Hepatic stellate cell (primary cell): ENCODE data around the gene PISD.
A peak's percentile ranks its signal among the peaks of the same experiment; 100 is the strongest.
"Not testable (repeated sequence)": the region's sequence is repeated elsewhere in the genome, so short reads cannot be mapped to it uniquely, and the experiment has no call there.

Experiments
- DNase-seq: peaks from one replicate; pipeline ENCODE4 v3.0.0; 2011; ENCODE audit warnings: low spot score

Gene PISD

GRCh38 chr22:31607696-31608095 is 54.3 kb downstream of the PISD start:
- no peak for DNase-seq

GRCh38 chr22:31605851-31606585 is 56.0 kb downstream of the PISD start:
- DNase-seq: no peak

- DNase-seq: no peak
Observed at GRCh38 chr22:31604746-31605705, 57.0 kb downstream of the PISD start.

- no peak for DNase-seq
Observed at GRCh38 chr22:31604137-31604705, 57.8 kb downstream of the PISD start.

GRCh38 chr22:31603574-31603973 is 58.4 kb downstream of the PISD start:
- DNase-seq: no peak

- no peak for DNase-seq
Observed at GRCh38 chr22:31603081-31603525, 58.9 kb downstream of the PISD start.

- peak; percentile 94 for DNase-seq
Observed at GRCh38 chr22:31602259-31602952, 59.6 kb downstream of the PISD start.

- no peak for DNase-seq
Observed at GRCh38 chr22:31595271-31595670, 66.7 kb downstream of the PISD start.

- not testable (repeated sequence) for DNase-seq
Observed at GRCh38 chr22:31590161-31590560, 71.9 kb downstream of the PISD start.

GRCh38 chr22:31588970-31589675 is 72.9 kb downstream of the PISD start:
- no peak for DNase-seq

- no peak for DNase-seq
Observed at GRCh38 chr22:31586137-31586920, 75.7 kb downstream of the PISD start.

GRCh38 chr22:31585161-31585859 is 76.7 kb downstream of the PISD start:
- no peak for DNase-seq

- no peak for DNase-seq
Observed at GRCh38 chr22:31584804-31585160, 77.2 kb downstream of the PISD start.

- peak; percentile 66 for DNase-seq
Observed at GRCh38 chr22:31583861-31584485, 78.0 kb downstream of the PISD start.

GRCh38 chr22:31579835-31580242 is 82.2 kb downstream of the PISD start:
- DNase-seq: no peak

- DNase-seq: no peak
Observed at GRCh38 chr22:31578171-31578570, 83.8 kb downstream of the PISD start.

GRCh38 chr22:31577711-31578110 is 84.3 kb downstream of the PISD start:
- DNase-seq: no peak

GRCh38 chr22:31575190-31575589 is 86.8 kb downstream of the PISD start:
- no peak for DNase-seq

- no peak for DNase-seq
Observed at GRCh38 chr22:31574055-31574670, 87.9 kb downstream of the PISD start.
